NK-92 (cell line): ENCODE measurements around the gene TNFAIP2.
"Not testable (repeated sequence)": the region's sequence is repeated elsewhere in the genome, so short reads cannot be mapped to it uniquely, and the experiment has no call there.

Experiments
- DNase-seq: peaks from one replicate; lab custom pipeline; 2025; ENCODE audit not compliant: unreplicated experiment; lab: John Stamatoyannopoulos, UW

TNFAIP2 gene

GRCh38 chr14:103149351-103150237 lies 26.3 kb downstream of the TNFAIP2 start:
- no peak for DNase-seq

DNA sequence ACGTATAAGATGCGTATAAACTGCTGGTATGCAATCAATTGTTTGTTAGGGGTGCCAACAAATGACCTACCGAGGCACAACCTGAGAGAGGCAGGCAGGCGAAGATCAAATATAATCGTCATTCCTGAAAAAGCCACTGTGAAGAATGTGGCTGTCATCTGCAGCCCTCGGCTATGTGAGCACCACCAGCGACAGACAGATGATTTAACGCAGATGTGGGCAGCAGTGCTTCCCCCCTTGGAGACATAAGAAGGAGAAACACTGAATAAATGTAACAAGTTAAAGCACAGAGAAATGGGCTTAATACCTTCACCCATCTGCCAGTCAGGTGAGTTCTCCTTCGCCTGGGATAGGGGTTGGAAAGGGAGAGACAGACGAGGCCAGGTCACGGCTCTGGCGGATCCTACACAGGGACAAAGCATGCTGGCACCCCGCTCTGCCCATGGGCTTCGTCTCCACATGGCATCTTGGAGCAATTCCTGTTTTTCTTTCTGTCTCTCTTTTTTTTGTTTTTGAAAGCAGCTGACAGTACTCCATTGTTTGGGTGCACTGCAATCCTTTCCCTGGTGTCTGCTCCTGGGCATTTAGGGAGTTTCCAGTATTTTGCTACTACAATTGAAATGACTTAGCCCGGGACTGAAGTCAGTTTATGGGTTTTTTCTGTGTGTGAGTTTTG lies 28.1 kb downstream of the TNFAIP2 start:
- no peak for DNase-seq

GRCh38 chr14:103155010-103155409 lies 31.7 kb downstream of the TNFAIP2 start:
- no peak for DNase-seq

DNA sequence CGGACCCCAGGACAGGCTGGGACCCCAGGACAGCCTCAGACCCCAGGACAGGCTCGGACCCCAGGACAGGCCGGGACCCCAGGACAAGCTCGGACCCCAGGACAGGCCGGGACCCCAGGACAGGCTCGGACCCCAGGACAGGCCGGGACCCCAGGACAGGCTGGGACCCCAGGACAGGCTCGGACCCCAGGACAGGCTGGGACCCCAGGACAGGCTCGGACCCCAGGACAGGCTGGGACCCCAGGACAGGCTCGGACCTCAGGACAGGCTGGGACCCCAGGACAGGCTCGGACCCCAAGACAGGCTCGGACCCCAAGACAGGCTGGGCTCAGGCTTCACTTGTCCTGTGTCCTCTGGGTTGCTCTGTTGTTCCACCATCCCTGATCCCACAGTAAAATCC lies 32.2 kb downstream of the TNFAIP2 start:
- DNase-seq = not testable (repeated sequence)

GRCh38 chr14:103155826-103156394 lies 32.6 kb downstream of the TNFAIP2 start:
- DNase-seq = no peak

DNA sequence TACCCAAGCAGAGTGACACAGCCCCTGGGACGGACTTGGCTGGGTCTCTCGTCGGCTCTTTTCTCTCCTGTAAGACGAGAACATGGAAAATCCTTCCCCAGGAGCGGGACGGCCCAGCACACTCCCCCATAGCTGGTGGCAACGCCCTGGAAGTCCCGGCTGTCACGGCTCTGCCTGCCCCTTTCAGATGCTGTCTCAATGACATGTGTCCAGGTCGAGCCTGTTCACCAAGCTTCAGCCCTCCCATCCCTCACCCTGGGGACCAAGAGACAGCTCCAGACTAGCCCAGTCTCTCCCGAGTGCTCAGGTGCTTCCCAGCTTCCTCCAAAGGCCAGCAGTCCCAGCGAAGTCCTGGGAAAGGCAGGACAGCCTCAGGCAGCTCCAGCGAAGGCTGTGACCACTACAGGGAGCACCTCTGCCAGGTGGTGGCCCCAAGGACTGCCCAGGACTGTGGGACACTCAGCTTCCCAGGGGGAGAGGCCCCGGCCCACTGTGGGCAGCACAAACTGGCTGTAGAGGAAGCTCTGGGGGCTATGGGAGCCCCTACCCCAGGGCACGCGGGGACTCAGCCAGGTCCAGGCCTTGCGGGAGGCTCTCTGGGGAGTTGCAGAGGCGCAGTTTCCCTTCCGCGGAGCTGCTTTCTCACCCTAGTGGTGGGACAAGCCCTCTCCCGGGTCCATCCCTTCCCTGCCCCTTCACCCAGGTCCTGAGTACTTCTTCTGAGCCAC lies 33.6 kb downstream of the TNFAIP2 start:
- no peak for DNase-seq

DNA sequence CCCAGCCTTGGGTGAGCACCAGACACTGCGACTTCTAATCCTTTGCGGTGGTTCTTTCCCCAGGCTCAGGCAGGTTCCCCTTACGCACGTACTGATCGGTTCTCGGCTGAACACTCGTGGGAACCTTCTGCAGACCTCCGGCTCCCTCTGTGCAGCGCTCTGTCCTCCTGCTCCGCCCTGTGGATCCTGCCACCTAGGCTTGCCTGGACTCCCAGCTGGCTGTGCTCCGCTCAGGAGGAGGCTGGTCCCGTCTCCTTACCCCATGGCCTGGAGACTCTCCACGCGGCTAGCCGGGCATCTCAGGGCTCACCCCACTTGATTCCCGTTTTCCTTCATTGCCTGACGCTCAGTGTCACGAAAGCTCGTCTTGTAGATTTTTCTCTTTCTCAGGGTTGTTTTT lies 34.7 kb downstream of the TNFAIP2 start:
- no peak for DNase-seq

GRCh38 chr14:103158688-103159087 lies 35.4 kb downstream of the TNFAIP2 start:
- DNase-seq = no peak

- DNase-seq = no peak
Observed at GRCh38 chr14:103160321-103161053, 37.2 kb downstream of the TNFAIP2 start.

DNA sequence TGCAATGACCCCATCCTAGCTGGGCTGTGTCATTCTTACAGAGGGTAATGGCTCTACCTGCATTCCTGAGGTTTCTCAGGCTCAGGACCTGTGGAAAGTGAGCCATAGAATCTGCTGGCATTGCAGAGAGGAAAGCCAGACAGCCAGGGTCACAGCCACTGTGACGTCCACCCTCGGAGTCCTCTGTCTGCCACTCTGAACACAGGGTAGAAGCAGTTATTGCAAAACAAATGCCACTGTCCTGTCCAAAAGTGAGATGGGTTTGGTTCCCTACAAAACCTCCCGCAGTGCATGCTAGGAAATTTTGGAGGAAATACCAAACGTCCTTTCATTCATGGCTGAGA lies 37.8 kb downstream of the TNFAIP2 start:
- no peak for DNase-seq

DNA sequence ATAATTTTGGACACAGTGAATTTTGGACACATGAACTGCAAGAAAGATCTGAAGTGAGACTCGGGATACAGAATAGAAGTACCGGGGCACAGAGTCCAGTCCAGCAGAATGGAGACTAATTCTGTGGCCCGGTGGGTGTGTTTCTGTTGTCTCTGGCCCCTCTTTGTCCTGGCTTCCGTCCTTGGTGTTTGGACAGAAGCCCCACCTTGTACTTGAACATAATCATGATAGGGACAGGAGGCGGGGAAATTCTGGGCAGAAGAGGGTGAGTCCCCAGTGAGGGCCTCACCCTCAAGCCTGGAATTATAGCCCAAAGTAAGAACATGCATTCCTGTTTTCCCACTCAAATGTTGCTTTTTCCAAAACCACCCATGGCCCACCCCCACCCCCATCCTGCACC lies 39.9 kb downstream of the TNFAIP2 start:
- DNase-seq = no peak

- no peak for DNase-seq
Observed at GRCh38 chr14:103164006-103164405, 40.7 kb downstream of the TNFAIP2 start.

- no peak for DNase-seq
Observed at GRCh38 chr14:103164779-103165178, 41.5 kb downstream of the TNFAIP2 start.

DNA sequence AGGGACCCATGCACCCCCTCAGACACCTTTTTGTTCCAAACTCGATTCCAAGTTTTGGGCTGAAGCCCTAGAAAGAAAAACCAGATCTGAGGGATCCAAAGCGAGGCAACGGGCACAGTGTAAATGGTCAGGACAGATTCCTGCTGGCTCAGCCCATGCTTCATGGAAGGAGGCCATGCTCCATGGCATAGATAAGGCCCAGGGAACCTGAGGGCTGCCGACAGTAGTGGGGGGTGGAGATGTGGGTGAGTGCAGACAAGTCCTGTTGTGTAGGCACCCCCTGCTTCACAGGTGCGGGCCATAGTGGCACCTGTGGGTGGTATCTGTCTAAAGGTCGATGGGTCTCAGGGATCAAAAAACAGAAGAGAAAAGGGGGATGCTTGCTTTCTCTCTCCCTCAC lies 42.1 kb downstream of the TNFAIP2 start:
- no peak for DNase-seq

GRCh38 chr14:103169954-103170353 lies 46.7 kb downstream of the TNFAIP2 start:
- DNase-seq = no peak

DNA sequence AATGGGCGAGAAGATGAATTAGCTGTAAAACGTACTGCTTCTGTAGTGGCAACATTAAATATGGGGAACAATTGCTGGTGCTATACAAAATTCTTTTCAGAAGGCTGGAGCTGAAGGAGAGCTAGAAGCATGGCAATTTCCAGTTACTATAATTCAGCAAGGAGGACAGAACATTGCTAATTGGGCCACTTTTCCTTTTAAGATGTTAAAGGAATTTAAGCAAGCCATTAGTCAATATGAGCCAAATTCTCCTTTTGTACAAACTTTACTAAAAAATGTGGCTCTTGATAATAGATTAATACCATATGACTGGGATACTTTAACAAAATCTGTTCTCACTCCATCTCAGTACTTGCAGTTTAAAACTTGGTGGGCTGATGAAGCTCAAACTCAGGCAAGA lies 47.9 kb downstream of the TNFAIP2 start:
- DNase-seq = not testable (repeated sequence)

DNA sequence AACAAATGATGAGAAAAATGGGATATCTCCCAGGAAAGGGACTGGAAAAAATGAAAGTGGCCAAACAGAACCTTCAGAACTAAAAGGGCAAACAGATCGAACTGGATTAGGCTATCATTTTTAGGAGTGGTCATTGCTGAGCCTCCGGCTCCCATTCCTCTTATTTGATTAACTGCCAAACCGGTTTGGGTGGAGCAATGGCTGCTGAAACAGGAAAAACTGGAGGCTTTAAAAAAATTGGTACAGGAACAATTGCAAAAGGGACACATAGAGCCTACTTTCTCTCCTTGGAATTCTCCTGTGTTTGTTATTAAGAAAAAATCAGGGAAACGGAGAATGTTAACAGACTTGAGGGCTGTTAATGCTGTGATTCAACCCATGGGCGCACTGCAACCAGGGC lies 49.7 kb downstream of the TNFAIP2 start:
- DNase-seq = no peak

DNA sequence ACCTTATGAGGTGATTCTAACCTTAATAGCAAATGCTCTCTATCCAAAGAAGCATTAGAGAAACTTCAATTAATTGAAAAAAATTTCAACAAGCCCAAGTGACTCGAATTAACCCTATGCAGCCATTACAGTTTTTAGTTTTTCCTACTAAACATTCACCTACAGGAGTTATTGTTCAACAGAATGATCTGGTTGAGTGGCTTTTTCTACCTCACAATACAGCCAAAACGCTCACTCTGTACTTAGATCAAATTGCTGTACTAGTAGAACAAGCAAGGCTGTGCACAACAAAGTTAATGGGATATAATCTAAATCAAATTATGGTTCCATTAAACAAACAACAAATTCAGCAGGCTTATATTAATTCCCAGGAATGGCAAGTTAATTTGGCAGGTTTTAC lies 50.6 kb downstream of the TNFAIP2 start:
- not testable (repeated sequence) for DNase-seq

DNA sequence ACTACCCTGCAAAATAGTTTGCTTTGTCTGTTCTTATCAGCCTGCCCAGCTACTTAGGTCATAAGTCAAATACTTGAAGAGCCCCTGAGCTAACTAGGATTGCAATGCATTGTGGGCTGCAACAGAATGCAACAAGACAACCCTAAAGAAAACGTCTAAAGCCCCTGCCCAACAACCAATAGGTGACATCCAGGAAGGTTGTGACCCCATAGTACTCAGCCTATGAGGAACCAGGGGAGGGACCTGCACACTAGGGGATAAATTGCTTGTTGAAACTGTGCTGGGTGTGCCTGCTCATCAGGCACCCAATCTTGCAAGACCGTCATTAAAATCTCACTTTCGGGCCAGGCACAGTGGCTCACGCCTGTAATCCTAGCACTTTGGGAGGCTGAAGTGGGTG lies 52.9 kb downstream of the TNFAIP2 start:
- DNase-seq = not testable (repeated sequence)

GRCh38 chr14:103177376-103177775 lies 54.1 kb downstream of the TNFAIP2 start:
- no peak for DNase-seq

GRCh38 chr14:103178521-103178920 lies 55.3 kb downstream of the TNFAIP2 start:
- no peak for DNase-seq
